HG03460 (cell line): ENCODE data around the gene CRYZL1.

Source experiments
- ATAC-seq: cut with Tn5 transposase; IDR thresholded peaks from one replicate; pipeline ENCODE4 v1.9.1; 2021; ENCODE audit not compliant: unreplicated experiment

The CRYZL1 gene

DNA sequence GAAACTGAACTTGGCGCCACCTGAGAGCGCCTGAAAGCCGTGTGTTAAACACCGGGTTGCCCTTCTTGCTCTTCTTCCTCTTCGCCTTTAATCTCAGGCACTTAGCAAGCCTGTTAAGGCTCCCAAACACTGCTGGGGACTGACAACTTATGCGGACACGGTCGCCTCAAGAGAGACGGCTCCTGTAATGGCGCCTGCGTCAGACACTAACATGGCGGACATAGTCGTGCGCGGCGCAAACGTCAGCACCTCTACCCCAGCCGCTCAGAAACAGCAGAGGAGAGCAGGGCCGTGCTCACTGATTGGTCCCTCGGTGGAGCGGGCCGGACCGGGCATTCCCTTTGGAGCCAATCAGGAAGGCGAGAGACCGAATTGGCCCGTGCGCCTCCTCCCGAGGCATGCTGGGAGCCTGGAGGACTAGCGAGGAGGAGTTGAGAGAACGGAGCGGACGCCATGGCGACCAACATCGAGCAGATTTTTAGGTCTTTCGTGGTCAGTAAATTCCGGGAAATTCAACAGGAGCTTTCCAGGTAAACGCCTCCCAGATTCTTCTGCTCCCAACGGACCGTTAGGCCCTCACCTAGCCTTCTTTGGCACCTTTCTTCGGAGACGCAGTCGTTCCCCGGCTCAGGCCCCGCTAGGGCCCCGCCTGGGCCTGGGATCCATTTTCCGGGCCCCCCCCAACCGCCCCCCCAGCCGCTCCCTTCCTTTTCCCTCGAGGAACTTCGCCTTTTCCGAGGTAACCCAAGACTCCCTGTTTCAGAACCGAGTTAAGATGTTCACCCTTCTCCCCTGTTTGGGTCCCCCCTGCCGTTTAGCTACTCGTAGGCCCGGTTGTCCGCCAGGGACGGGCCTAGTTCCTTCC lies 98.7 kb downstream of the CRYZL1 start, which contains the start of gene SON:
SON (plus strand) TSS at position 399 of the 865 bp plus-strand sequence; CDS start at position 454, 55 bp downstream.
- ATAC-seq = peak; percentile 88

DNA sequence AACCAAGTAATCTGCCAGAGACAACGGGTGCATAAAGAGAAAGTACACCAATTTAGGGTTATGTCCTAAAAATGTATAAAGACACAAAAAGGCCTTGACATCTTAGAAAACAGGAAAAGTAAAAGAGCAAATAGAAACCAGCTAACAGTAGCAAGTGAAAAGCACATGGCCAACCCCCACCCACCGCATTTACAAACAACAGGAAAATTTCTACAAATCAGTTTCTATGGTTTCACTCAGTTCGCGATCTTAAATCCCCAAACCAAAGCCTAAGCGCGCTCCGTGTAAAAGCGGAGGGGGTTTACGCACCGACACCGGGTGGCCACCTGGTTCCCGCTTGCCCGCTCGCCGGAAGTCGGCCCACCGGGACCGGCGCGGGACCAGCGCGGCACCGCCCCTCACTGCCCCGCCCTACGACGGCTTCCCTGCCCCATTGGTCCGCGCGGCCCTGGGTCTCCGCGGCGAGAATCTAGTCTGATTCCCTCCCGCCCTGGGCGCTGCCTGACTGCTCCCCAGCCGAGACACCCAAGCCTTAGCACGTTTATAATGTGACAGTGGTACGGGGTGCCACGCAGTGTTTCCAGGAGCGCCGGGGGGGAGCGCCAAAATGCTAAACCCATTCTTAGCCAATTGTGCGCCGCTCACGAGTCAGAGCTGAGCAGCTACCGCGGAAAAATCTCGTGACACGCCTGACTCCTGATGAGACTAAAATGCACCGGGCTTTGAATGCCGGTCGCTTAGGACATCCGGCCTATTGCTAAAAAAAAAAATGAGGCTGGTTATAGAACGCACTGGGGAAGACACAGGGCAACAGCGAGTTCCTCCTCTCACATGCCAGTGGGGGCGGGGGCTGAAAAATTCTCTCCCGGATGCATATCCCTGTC lies 99.5 kb downstream of the CRYZL1 start, which contains the start of gene GART:
GART (minus strand) TSS at position 362 of the 884 bp plus-strand sequence. CDS start 2,802 bp downstream, outside the sequence.
- ATAC-seq = peak; percentile 63

DNA sequence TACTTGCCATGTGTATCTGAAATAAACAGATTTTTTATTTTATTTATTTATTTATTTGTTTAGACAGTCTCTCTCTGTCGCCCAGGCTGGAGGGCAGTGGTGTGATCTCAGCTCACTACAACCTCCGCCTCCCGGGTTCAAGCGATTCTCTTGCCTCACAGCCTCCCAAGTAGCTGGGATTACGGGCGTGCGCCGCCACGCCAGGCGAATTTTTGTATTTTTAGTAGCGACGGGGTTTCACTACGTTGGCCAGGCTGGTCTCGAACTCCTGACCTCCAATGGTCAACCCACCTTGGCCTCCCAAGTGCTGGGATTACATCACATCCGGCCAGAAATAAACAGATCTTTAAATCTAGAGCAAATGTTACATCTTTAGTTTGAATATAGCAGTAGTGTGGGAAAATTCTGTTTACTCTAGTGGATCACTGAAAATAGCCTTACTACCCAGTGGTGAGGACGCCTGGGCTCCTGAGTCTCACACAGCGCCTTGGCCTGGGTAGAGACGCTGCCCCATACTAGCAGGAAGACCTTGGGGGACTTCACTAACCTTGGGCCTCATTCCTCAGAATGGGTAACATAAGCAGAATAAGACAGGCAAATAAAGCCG lies 100.3 kb downstream of the CRYZL1 start:
- no peak for ATAC-seq

DNA sequence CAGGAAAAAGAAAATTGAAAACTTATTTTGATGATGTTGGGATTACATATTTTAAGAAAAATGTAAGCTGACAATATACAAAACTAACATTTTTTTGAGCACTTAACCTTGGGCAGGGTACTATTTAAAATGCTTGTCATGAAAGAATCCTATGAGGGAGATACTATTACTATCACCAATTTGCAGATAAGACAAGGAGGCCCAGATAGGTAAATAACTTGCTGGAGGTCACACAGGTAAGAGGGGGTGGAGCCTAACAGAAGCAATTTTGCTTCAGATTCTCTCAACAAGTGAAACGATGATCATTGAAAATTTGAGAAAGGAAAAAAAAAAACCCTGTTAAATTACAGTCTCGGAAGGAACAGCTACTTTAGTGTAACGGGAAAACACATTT lies 100.8 kb downstream of the CRYZL1 start:
- ATAC-seq = no peak

DNA sequence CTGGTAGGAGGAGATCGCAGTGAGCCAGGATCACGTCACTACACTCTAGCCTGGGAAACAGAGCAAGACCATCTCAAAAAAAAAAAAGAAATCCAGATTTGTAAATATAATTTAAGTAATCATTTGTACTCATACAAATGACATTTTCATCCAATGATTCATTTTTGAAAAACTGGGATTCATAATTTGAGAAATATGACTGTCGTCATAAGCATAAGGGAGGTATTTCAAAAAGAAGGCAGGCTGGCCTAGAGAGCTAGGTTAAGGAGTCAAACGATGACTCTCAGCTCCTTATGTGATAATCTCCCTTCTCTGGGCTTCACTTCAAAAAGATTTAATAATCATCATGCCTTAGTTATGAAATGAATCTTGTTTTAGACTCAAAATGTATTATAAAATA lies 101.9 kb downstream of the CRYZL1 start:
- ATAC-seq = no peak
